Large intestine (tissue), 3 donors: ENCODE results near the gene STK33. TPM values are rescaled to one million over a fixed set of nuclear protein-coding genes. Genes with fewer than 3 reads are reported as not detected.
A peak's percentile ranks its signal among the peaks of the same experiment; 100 is the strongest.
"Not testable (repeated sequence)": the region's sequence is repeated elsewhere in the genome, so short reads cannot be mapped to it uniquely, and the experiment has no call there.

ENCODE experiments used
- DNase-seq, 2 donors: peaks; one replicate each; pipeline versions ENCODE4 v3.0.0 to v3.0.0-alpha.2; 2013
- H3K27ac ChIP-seq: one replicate; pipeline ENCODE4 v1.5.1; 2013; ENCODE audit warnings: low read length
- H3K27me3 ChIP-seq: 2 replicates; pipeline ENCODE4 v1.6.1; 2013; ENCODE audit warnings: low read length; ENCODE audit not compliant: control insufficient read depth, insufficient read depth
- H3K36me3 ChIP-seq: 2 replicates; pipeline ENCODE4 v1.6.1; 2013; ENCODE audit warnings: low read length; ENCODE audit not compliant: control insufficient read depth, insufficient read depth
- H3K4me1 ChIP-seq: one replicate; pipeline ENCODE4 v1.6.1; 2013; ENCODE audit warnings: low read length; ENCODE audit not compliant: control insufficient read depth, insufficient read depth
- H3K4me3 ChIP-seq: one replicate; pipeline ENCODE4 v1.5.1; 2013; ENCODE audit warnings: low read length
- H3K9me3 ChIP-seq: one replicate; pipeline ENCODE4 v1.6.1; 2013; ENCODE audit warnings: mild to moderate bottlenecking, low read depth, low read length, moderate library complexity; ENCODE audit not compliant: control insufficient read depth
- WGBS: methylation state at CpG from one replicate; pipeline ENCODE4 v1.1.5; 2013; ENCODE audit warnings: low lambda C conversion rate; ENCODE audit not compliant: insufficient coverage; 5-methylcytosine and 5-hydroxymethylcytosine counted together
- polyA plus RNA-seq: library from polyadenylated mRNA; unstranded; fragments of 120-200 nt; gene quantifications from one replicate; pipeline ENCODE4 v1.2.1, GENCODE V29; 2013

The STK33 gene
- polyA plus RNA-seq, 1 donor: 9.4 TPM

DNA sequence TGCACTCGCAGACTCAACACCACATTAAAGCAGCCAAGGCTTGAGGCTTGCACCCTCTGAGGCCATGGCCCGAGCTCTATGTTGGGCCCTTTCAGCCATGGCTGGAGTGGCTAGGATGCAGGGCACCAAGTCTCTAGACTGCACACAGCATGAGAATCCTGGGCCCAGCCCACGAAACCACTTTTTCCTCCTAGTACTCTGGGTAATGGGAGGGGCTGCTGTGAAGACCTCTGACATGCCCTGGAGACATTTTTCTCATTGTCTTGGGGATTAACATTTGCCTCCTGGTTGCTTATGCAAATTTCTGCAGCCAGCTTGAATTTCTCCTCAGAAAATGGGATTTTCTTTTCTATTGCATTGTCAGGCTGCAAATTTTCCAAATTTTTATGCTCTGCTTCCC lies 127.1 kb downstream of the STK33 start:
- H3K36me3 ChIP-seq, H3K4me1 ChIP-seq, DNase-seq, H3K27me3 ChIP-seq, H3K4me3 ChIP-seq, H3K9me3 ChIP-seq, H3K27ac ChIP-seq: not testable (repeated sequence)
- no CpG with 5 or more reads among the region's 3 CpGs for WGBS

DNA sequence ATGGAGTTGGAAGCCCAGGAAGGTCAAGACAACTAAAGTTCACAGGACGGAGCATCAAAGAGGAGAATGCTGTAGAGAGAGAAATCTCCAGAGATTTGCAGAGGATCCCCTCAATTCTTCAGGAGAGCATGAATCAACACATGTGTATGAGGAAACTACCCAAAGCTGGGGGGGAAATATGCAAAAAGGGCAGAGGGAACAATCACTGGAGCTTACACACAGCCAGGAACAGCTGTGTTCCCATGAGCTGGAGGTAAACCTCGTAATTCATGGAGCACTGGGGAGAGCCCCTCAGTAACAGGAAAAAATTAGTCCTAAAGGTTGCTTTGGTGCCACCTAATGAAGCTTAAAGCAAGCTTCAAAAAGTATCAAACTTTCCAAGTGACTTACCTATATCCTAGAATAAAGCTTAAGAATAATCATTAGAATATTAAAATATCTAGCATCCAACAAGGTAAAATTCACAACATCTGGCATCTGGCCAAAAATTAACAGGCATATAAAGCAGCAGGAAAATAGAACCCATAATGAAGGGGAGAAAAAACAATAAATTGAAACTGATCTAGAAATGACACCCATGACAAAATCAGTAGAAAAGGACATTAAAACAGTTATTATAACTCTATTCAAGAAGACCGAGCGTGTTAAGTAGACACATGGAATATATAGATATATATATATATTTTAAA lies 134.2 kb downstream of the STK33 start:
- no peak for DNase-seq
- H3K36me3 ChIP-seq: no peaks in the 10 kb centered on the region
- no peak overlapping the region for H3K27ac ChIP-seq
- WGBS: 94% methylated on average over 2 of the region's 4 CpGs
- H3K4me3 ChIP-seq: no peak overlapping the region
- no peaks in the 10 kb centered on the region for H3K27me3 ChIP-seq
- H3K9me3 ChIP-seq: no peaks in the 10 kb centered on the region
- H3K4me1 ChIP-seq: no peaks in the 10 kb centered on the region

- Histone ChIP-seq H3K36me3 (no peaks in the 10 kb centered on the region), H3K4me3 (no peak overlapping the region), H3K9me3 (no peaks in the 10 kb centered on the region), H3K27ac (no peak overlapping the region), H3K27me3 (no peaks in the 10 kb centered on the region), H3K4me1 (no peaks in the 10 kb centered on the region)
- WGBS: no CpG with 5 or more reads among the region's 4 CpGs
- DNase-seq: peak in 1 of 2 donors; percentile 2
Observed at GRCh38 chr11:8442301-8442700, 151.7 kb downstream of the STK33 start.

DNA sequence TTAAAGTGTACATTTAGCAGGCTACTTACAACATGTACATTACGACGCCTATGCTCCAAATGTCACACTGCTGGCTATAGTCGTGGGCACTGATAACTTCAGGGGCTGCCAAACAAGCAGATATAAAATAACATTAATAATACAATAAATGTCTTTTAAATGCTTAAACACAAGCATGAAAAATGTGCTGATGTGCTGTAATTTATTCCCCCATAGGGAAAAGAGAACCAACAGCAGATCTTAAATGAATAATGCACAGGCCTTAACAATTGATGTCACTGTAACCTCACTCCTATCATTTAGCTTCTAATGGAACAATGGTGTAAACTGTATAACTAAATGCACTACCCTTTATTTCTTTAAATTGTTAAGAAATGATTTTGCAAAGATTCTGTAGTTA lies 153.4 kb downstream of the STK33 start:
- no peaks in the 10 kb centered on the region for H3K27me3 ChIP-seq
- no peaks in the 10 kb centered on the region for H3K36me3 ChIP-seq
- no peaks in the 10 kb centered on the region for H3K4me1 ChIP-seq
- H3K27ac ChIP-seq: no peak overlapping the region
- no peak overlapping the region for H3K4me3 ChIP-seq
- WGBS: no CpG with 5 or more reads among the region's 3 CpGs
- H3K9me3 ChIP-seq: no peaks in the 10 kb centered on the region
- no peak for DNase-seq

DNA sequence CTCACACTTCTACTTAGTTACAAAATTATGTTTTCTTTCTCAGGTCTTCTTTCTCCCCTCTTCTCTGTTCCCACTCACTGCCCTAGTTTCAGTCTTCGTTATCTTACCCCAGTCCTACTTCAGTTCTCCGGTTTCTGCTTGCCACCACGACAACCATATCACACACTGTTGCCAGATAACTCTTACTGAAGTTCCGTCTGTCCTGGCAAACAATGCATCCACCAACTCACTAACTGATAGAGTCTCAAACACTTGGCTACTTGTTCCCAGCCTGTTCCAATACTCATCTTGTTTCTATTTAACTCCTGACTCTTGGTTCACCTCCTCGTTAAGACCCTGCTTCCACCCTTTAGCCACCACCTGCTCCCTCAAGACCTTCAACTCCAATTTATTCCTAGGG lies 164.5 kb downstream of the STK33 start:
- H3K4me1 ChIP-seq: no peaks in the 10 kb centered on the region
- no peak for DNase-seq
- no peak overlapping the region for H3K27ac ChIP-seq
- no peaks in the 10 kb centered on the region for H3K27me3 ChIP-seq
- H3K9me3 ChIP-seq: no peaks in the 10 kb centered on the region
- H3K36me3 ChIP-seq: no peaks in the 10 kb centered on the region
- WGBS: no CpG with 5 or more reads among the region's 5 CpGs
- H3K4me3 ChIP-seq: no peak overlapping the region

- H3K36me3 ChIP-seq: no peaks in the 10 kb centered on the region
- H3K27ac ChIP-seq: no peak overlapping the region
- H3K9me3 ChIP-seq: no peaks in the 10 kb centered on the region
- no peaks in the 10 kb centered on the region for H3K27me3 ChIP-seq
- H3K4me3 ChIP-seq: no peak overlapping the region
- WGBS: no CpG with 5 or more reads among the region's 8 CpGs
- H3K4me1 ChIP-seq: no peaks in the 10 kb centered on the region
- no peak for DNase-seq
Observed at GRCh38 chr11:8426076-8426475, 168.0 kb downstream of the STK33 start.

GRCh38 chr11:8415195-8415594 lies 178.8 kb downstream of the STK33 start:
- no peaks in the 10 kb centered on the region for H3K9me3 ChIP-seq

DNA sequence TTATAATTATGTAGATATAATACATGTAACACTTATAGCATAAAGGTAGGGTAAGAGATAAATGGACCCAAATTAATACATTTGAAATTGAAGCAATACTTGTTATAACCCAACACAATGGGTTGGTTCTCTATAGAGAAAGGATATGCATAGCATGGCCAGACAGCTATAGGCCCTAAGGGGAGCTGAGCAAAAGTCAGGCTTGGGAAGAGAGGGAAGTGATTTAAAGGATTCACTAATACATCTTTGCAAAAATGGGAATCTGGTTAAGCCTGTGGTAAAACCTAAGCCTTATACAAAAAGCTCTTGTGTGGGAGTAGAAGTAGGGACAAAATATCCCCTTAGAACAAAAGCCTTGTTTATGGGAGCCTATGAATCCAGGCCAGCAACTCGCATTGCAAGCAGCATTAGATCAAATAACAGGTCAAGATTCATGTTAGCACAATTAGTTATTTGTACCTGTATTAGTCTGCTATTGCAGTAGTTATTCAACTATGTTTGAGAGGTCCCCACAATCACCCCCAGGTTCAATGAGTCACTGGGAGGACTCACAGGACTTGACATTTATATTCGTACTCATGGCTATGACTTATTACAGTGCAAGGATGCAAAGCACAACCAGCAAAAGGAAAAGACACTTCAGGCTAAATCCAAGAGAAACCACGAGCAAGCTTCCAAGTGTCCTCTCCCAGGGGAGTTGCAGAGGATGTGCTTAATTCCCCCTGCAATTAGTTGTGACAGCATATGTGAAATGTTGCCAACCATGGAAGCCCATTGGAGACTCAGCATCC lies 185.7 kb downstream of the STK33 start:
- no peak for DNase-seq
- Histone ChIP-seq H3K9me3 (no peaks in the 10 kb centered on the region), H3K36me3 (no peaks in the 10 kb centered on the region), H3K4me1 (no peaks in the 10 kb centered on the region), H3K27me3 (no peaks in the 10 kb centered on the region), H3K4me3 (no peak overlapping the region), H3K27ac (no peak overlapping the region)
- no CpG with 5 or more reads among the region's 3 CpGs for WGBS

More at GRCh38 chr11:8415195-8415594, 178.8 kb downstream of the STK33 start:
- Histone ChIP-seq H3K27ac (no peak overlapping the region), H3K36me3 (no peaks in the 10 kb centered on the region), H3K4me1 (no peaks in the 10 kb centered on the region), H3K4me3 (no peak overlapping the region), H3K27me3 (no peaks in the 10 kb centered on the region)
- WGBS: no CpG with 5 or more reads among the region's 1 CpG
- DNase-seq: no peak

DNA sequence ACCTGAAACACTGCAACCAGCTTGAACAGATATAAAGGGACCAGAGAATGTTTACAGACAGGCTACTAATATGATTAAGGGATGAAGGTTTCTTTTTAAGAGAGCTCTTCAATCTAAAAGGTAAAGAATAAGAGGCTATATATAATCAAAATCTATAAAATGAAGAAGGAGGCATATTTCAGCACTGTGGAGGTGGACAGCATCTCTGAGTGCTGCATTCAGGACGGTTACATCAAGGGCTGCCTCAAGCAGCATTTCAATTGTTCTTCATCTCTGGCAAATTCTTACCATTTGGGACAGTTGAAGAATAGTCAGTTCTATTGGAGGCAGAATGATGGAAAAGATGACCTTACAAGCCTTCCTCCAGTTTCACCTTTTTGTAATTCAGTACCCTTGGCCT lies 190.7 kb downstream of the STK33 start:
- no peak overlapping the region for H3K4me3 ChIP-seq
- WGBS: no CpG with 5 or more reads among the region's 1 CpG
- no peaks in the 10 kb centered on the region for H3K9me3 ChIP-seq
- H3K4me1 ChIP-seq: no peaks in the 10 kb centered on the region
- H3K36me3 ChIP-seq: no peaks in the 10 kb centered on the region
- H3K27me3 ChIP-seq: no peaks in the 10 kb centered on the region
- no peak for DNase-seq
- H3K27ac ChIP-seq: no peak overlapping the region

GRCh38 chr11:8392886-8393285 lies 201.1 kb downstream of the STK33 start:
- H3K27me3 ChIP-seq: no peaks in the 10 kb centered on the region
- DNase-seq: no peak
- WGBS: 100% methylated on average over 1 of the region's 3 CpGs
- H3K4me3 ChIP-seq: no peak overlapping the region
- H3K4me1 ChIP-seq: peaks cover 3% of the 10 kb centered on the region
- no peaks in the 10 kb centered on the region for H3K36me3 ChIP-seq
- H3K9me3 ChIP-seq: peaks cover 4% of the 10 kb centered on the region
- no peak overlapping the region for H3K27ac ChIP-seq
